ENCODE results near the gene S100A7A. TPM values are rescaled to one million over a fixed set of nuclear protein-coding genes. Genes with fewer than 3 reads are reported as not detected.
"Not testable (repeated sequence)": the region's sequence is repeated elsewhere in the genome, so short reads cannot be mapped to it uniquely, and the experiment has no call there.

The S100A7A gene
- total RNA-seq, 1 experiment from 2014 or later = not detected

DNA sequence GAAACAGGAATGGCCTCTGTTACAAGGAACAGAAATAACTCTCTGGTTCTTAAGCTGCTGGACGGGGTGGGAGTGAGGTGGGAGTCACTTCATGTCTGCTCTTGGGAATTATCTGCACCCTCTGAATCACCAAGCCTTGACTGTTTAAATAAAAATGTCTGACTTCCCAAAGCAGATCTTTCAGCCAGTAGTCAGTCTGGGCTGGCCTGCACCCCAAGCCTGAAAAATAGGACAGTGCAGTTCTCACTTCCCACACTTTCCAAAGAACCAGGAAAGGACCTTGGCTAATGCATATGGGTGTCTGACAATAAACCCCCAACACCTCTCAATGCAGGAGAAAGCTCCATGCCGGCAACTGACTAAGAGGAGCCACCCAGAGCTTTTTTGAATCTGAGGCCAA, 43.3 kb downstream of the S100A7A start:
- no peak for DNase-seq (ENCODE audit: low read depth)

DNA sequence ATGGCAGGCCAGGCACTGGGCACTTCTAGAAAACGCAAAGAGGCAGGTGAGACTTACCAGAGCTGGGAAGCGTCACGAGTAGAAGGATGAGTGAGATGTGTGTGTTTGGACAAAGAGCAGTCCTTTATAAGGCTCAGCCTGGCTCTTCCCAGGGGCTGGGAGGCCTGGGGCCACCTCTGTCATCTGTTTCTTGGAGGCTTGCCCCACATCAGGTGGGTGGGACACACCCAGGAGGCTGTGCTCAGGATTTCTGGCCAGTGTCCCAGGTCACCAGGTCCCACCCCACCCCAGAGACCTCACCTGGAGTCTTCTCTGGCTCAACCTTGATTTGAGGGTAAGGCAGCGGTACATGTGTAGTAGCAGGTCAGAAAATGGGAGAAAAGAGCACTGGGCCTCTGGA, 44.2 kb downstream of the S100A7A start, which contains the start of gene S100A7:
Gene S100A7 (minus strand): TSS at position 101 of the 400 bp plus-strand sequence. CDS start 1,638 bp downstream, outside the sequence.
- DNase-seq (ENCODE audit: low read depth) = no peak

DNA sequence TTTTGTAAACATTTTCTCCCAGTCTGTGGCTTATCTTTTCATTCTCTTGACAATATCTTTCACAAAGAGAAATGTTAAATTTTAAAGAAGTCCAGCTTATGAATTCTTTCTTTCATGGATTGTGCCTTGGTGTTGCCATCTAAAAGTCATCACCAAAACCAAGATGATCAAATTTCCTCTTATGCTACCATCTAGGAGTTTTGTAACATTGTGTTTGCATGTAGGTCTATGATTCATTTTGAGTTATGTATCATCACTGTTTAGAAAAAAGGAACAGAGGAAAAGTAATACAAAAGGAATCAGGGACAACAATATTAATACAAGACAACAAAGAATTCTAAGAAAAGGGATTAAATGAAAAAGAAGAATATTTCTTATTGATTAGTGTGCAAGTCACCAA, 46.4 kb downstream of the S100A7A start:
- not testable (repeated sequence) for DNase-seq (ENCODE audit: low read depth)

DNA sequence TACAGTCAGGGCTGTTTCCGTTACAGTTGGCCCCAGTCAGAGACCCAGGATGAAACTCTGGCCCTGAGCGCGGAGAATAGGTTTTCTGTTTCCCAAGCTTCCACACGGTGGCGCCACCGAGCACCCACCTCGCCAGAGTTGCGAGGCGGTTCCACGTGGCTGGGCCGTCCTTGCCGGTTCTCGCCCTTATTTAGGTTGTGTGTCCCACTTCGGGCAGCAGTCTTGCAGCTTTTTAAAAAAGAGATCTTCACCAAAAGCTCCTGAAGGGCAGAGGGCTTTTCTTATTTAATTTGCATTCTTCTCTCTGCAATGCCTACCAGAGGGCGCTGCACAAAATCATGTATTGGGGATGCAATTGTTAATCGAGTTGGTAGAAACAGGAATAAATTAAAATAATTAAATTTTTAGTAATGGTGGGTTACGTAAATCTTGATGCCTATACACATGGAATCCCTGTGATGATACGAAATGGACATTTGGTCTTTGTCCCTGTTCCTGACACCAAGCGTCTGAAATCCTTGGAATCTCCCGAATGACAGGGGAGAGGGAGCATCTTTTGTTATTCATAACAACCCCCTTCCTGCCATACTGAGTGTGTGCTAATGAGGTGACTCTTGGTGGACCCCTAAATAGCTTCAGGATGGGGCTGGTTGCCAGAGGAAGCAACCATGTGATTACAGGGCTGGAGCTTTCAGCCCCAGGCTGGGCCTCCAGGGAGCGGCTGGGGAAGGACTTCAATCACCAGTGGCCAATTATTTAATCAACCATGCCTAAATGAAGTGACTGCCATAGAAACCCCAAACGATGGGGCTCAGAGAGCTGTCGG, 49.7 kb downstream of the S100A7A start:
- DNase-seq (ENCODE audit: low read depth) = peak; percentile 68

DNA sequence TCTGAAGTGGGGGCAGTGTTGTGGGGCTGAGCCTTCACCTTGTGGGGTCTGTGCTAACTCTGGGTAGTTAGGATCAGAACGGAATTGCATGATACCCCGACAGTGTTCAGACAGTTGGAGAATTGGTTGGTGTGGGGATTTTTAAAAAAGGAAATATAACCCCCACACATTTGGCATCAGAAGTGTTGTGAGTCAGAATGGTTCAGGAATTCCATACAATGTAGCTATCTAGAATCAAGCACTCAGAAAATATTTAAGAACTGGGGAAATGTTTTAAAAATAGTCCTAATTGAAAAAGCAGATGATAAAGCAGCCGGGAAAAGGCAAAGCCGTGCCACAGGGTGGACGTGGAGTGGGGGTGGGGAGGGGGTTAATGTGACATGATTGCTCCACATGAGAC, 50.6 kb downstream of the S100A7A start:
- DNase-seq (ENCODE audit: low read depth) = no peak

DNA sequence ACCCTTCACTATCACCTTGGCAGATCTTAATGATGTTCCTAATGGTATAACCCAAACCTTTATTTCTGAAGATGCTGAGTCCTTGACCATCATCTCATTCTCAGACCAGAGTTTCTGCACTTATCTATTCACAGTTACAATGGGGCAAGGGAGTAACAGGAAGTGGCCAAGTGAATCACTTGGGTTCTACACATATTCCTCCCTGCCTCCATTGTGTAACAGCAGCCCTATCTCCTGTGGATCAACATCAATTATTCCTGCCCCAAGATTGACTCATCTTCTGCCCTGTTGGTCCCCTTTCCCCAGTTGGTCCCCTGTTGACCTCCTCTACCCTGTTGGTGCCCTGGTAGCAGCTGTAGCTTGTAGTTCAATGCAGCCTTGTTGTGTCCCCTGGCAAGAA, 54.4 kb downstream of the S100A7A start:
- peak; percentile 18 for DNase-seq (ENCODE audit: low read depth)

Other genes with a start within 250 kb of the S100A7A start
- not detected in 2 replicates for gene LELP1, start 213.1 kb upstream of the S100A7A start, total RNA-seq (2014; rRNA removed; shearing (Covaris generic))
- 0.11 TPM in 1 of 2 replicates, not detected in the other for gene PRR9, start 198.9 kb upstream of the S100A7A start, total RNA-seq (2014; rRNA removed; shearing (Covaris generic))
- gene LORICRIN, start 156.8 kb upstream of the S100A7A start, total RNA-seq (2014; rRNA removed; shearing (Covaris generic)) = not detected in 2 replicates
- gene PGLYRP3, start 103.6 kb upstream of the S100A7A start, total RNA-seq (2014; rRNA removed; shearing (Covaris generic)) = not detected in 2 replicates
- not detected in 2 replicates for gene PGLYRP4, start 67.7 kb upstream of the S100A7A start, total RNA-seq (2014; rRNA removed; shearing (Covaris generic))
- not detected in 2 replicates for gene S100A9, start 58.7 kb upstream of the S100A7A start, total RNA-seq (2014; rRNA removed; shearing (Covaris generic))
- not detected in 2 replicates for gene S100A12, start 40.9 kb upstream of the S100A7A start, total RNA-seq (2014; rRNA removed; shearing (Covaris generic))
- not detected in 2 replicates for gene S100A8, start 25.4 kb upstream of the S100A7A start, total RNA-seq (2014; rRNA removed; shearing (Covaris generic))
- not detected in 2 replicates for gene S100A7, start 44.1 kb downstream of the S100A7A start, total RNA-seq (2014; rRNA removed; shearing (Covaris generic))
- gene S100A6, start 119.5 kb downstream of the S100A7A start, total RNA-seq (2014; rRNA removed; shearing (Covaris generic)) = 428 and 491 TPM in 2 replicates
- 0.34 TPM in 1 of 2 replicates, not detected in the other for gene S100A5, start 124.4 kb downstream of the S100A7A start, total RNA-seq (2014; rRNA removed; shearing (Covaris generic))
- 15.7 and 20.6 TPM in 2 replicates for gene S100A4, start 129.3 kb downstream of the S100A7A start, total RNA-seq (2014; rRNA removed; shearing (Covaris generic))
- 9.0 and 12.2 TPM in 2 replicates for gene S100A3, start 132.7 kb downstream of the S100A7A start, total RNA-seq (2014; rRNA removed; shearing (Covaris generic))
- gene S100A2, start 149.3 kb downstream of the S100A7A start, total RNA-seq (2014; rRNA removed; shearing (Covaris generic)) = 86.8 and 88.6 TPM in 2 replicates
- gene S100A16, start 196.6 kb downstream of the S100A7A start, total RNA-seq (2014; rRNA removed; shearing (Covaris generic)) = 131 and 135 TPM in 2 replicates
- not detected in 2 replicates for gene S100A14, start 199.8 kb downstream of the S100A7A start, total RNA-seq (2014; rRNA removed; shearing (Covaris generic))
- gene S100A13, start 211.0 kb downstream of the S100A7A start, total RNA-seq (2014; rRNA removed; shearing (Covaris generic)) = 126 and 201 TPM in 2 replicates
- gene S100A1, start 211.9 kb downstream of the S100A7A start, total RNA-seq (2014; rRNA removed; shearing (Covaris generic)) = 0.40 TPM in 1 of 2 replicates, not detected in the other
- gene CHTOP, start 217.5 kb downstream of the S100A7A start, total RNA-seq (2014; rRNA removed; shearing (Covaris generic)) = 36.2 and 43.0 TPM in 2 replicates
- 45.0 and 58.5 TPM in 2 replicates for gene SNAPIN, start 242.2 kb downstream of the S100A7A start, total RNA-seq (2014; rRNA removed; shearing (Covaris generic))